ENCODE results near the gene PSMA7.
"Not testable (repeated sequence)": the region's sequence is repeated elsewhere in the genome, so short reads cannot be mapped to it uniquely, and the experiment has no call there.

Gene PSMA7

DNA sequence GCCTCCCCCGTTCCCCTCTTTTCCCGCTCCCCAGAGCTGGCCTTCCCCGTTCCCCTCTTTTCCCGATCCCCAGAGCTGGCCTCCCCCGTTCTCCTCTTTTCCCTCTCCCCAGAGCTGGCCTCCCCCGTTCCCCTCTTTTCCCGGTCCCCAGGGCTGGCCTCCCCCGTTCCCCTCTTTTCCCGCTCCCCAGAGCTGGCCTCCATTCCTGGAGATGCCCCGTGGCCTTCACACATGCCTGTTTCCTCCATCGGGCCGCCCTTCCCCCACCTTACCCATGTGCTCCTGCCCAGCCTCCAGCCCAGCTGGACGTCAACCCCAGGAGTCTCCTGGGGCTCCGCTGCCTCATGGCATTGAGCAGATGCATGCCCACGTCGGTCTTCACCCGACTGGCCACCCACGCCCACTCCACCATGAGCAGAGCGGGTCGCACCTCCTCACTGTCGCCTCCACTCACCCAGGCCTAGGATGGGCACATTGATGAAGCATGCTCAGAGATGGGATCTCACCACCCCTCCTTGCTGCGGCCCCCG is 8.7 kb upstream of the PSMA7 start:
- DNase-seq = no peak

DNA sequence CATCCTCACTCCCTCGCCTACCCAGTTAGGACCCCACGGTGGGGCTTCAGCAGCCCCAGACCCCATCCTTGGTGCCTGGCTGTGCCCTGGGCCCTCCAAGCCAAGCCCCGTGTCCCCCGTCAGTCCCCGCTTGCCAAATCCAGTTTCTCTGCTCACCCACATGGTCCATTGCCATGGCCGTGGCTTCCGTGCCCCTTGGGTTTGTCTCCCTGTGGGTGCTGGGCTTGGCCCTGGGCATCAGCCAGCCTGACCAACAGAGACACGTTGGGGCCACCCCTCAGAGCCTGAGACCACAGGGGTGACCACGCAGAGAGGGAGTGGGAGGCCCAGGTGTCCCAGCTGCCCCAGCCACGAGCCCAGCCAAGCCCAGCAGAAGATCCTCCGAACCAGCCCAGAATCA is 8.0 kb upstream of the PSMA7 start:
- no peak for DNase-seq

DNA sequence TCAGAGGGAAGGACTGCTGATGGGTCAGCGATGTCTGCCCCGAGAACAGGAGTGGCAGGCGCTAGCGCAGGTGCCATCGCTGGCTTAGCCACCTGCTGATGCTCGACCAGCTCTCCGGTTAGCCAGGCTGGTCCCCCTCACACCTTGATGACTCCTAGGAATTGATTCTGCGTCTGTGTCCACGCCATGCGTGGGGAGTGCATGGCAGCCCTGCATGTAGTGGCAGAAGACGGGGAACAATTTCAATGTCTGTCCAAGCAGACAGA is 7.0 kb upstream of the PSMA7 start:
- no peak for DNase-seq

DNA sequence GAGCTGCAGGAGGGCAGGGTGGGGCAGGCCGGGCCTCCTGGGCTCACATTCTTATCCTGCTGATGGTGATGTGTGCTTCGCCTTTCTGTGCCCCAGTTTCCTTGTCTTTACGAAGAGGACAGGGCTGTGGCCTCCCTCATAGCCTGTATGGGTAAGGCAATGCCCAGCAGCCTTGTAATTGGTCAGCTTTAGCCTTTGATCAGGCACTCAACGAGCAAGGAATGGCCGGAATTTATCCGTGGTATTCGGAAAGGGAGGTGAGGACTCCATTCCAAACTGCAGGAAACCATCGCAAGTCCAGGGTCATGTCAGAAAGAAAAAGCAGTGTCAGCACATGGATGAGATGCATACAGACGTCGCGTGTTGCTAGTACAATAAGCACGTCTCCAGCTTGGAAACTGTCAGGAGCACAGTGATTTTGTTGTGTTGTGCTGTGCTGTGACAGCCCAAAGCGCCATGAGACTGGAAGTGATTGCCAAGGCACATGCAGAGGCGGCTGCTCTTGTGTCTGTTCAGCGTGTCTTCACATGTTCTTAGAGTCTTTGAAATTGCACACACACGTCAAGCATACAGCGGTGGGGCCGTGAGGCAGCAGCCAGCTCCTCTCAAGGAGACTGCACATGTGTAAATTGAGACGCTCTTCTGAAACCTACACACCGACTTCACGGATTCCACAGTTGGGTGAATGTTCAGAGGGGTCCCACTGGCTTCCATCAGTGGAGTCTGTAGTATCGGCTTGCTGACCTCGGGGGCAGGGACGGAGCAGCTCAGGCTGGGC is 6.5 kb upstream of the PSMA7 start:
- no peak for DNase-seq

DNA sequence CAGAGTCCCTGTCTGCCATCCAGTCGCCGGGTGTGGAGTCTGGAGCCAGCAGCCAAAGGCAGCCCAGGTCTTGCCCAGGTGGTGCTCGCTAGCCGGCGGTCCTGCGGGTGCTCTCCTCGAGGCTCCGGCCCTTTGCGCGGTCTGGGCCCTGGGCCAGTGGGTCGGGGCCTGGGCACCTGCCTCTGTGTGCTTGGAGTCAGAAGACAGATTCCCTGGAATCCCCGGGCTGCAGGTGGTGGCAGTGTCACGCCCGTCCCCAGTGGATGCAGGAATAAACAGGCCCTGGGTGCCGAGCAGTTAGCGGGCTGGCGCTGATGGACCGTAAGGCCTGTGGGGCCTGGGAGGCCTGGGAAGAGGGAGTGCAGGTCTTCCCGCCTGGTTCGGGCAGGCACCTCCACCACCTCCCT is 5.7 kb upstream of the PSMA7 start:
- no peak for DNase-seq

DNA sequence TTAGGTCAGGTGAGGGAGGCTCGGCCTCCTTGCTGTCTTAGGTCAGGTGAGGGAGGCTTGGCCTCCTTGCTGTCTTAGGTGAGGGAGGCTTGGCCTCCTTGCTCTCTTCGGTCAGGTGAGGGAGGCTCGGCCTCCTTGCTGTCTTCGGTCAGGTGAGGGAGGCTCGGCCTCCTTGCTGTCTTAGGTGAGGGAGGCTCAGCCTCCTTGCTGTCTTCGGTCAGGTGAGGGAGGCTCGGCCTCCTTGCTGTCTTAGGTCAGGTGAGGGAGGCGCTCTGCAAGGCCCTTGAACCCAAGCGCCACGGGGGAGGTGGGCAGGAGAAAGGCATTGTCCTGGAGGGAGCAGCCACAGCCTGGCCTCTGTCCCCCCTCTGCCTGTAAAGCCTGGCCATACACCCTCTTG is 5.2 kb upstream of the PSMA7 start:
- DNase-seq = not testable (repeated sequence)

DNA sequence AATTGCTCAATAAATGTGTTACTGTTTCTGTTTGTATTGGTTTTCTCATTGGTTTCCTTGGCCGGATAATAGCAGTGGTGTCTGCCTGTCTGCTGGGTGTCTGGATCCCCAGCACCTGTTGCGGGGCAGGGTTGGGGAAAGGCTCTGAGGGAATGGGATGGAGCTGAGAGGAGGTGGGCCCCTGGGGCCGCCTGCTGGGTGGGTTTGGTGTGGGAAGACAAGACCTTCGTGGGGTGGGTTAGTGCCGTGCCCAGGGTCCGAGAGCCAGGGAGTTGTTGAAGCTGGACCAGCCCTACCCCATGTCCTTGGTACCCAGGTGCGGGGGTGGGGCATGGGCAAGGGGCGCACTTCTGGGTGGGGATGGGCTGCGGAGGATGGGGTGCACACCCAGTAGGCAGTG is 4.3 kb upstream of the PSMA7 start:
- DNase-seq = no peak

DNA sequence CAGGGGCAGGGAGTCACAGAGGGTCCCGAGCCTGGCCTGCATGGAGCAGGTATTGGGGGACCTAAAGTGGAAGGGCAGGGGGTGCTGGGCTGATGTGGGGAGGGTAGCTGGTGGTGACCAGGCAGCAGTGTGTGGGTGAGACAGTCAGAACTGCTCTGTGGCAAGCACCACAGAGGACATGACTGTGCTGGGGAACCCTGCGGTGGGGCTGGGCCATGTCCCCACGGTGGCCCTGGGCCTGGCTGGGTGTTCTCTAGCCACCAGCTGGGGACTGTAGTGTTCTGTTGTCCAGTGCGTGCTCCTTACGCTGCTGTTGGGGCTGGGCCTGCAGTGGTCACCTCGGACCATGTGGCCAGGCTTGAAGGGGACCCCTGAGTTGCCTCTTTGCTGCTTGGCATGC is 3.9 kb upstream of the PSMA7 start:
- no peak for DNase-seq

DNA sequence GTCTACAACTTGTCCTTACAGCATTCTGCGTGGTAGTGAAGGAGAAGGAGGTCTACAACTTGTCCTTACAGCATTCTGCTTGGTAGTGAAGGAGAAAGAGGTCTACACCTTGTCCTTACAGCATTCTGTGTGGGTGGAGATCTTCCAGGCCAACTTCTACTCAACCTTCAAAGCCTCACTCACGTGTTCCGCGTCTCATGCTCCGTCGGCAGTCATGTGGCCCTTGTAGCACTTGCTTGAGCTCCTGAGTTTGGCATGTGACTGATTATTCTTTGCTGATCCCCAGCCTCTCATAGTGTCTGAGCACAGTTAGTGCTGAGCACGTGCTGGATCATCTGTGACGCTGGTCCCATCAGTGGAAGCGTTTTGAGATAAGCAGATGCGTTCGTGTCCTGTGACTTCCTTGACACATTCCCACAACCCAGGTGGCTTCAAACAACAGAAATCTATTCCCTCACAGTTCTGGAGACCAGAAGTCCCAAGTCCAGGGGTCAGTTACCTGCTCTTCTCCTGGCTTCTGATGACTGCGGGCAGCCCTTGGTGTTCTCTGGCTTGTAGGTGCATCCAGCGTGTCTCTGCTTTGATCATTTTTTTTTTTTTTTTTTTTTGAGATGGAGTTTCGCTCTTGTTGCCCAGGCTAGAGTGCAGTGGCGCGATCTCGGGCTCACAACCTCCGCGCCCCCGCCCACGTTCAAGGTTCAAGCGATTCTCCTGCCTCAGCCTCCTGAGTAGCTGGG is 3.0 kb upstream of the PSMA7 start:
- DNase-seq = no peak

DNA sequence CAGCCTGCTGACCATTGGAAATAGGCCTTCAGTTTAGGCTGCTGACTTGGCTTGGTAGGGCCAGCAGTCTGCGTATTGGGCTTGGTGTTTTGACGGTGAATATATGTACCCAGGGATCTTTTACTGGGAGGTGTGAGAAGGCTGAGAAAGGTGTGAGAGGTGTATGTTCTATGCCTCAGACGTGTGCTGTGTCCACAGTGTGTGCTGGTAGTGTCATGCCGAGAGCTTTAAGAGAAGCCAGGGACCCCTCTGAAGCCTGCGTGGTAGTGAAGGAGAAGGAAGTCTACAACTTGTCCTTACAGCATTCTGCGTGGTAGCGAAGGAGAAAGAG is 2.5 kb upstream of the PSMA7 start:
- DNase-seq = no peak

DNA sequence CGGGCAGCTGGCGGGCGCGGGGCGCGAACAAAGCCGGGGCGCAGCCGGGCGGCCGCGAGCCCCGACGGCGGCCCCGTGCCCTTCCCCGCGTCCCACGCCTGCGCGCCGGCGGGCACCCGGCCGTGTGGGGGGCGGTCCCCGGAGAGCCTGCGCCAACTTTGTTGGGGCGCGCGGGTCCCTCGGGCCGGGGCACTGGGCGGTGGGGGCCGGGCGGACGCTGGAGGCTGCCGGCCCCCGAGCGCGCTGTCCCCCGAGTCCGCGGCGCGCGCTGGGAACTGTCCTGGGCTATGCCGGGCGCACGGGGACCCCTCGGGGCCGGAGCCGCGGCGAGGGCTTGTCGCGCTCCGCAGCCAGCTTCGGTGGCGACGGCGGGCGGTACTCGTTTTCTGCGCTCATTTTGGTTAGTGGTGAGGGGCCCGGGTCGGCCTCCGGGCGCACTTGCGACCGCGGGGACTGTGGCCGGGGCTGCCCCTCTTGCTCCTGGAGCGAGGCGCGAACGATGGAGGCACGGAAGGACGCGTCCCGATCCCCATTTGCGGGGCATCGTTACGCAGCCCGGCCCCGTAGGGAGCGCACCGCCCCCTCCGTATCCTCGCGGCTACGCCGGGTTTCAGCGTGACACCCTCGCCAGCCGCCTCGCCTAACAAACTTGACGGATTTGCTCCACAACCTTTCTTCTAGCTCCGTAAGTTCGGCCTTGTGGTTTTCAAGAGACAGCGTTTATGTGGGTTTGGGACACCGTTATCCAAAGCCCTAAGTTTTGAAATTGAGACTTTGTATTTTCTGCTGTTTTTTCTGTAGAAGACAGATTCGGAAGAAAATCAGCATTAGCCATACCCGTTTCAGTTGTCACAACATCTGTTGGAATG is 997 bp upstream of the PSMA7 start:
- DNase-seq = no peak

DNA sequence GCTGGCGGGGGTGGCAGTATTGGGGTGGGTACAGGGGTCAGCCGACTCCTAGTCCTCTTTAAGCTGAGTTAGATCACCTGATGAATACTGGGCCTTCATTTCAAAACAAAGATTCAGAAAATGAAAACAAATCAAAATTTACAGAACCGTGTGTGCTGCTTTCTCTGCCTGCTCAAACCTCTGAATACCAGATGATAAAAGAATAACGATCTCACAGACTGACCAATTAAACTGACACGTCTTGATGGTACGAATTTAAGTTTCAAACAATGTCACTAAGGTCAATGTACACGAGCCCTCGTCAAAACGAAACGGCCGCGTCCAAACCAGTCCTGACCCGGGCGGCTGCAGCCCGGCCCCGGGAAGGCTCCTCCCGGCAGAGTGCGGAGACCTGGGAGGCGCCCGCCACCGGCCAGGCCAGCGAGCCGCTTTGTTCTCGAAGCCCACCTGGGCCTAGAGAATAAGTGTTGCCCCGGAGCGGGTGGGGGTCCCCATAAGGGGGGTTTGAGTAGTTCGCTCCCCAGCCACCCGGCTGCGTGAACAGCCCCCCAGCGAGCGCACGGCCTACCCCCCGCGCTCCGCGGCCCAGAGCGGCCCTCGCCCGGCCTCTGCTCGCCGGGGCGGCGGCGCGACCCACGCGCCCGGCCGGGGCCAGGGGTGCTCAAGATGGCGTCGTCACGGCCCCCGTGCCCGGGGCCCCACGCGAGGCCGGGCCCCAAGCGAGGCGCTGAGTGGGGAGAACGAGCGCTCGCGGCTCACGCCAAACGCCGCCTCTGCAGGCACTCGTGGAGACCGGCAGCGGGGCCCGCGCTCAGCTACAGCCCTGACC is 728 bp downstream of the PSMA7 start:
- DNase-seq = no peak

DNA sequence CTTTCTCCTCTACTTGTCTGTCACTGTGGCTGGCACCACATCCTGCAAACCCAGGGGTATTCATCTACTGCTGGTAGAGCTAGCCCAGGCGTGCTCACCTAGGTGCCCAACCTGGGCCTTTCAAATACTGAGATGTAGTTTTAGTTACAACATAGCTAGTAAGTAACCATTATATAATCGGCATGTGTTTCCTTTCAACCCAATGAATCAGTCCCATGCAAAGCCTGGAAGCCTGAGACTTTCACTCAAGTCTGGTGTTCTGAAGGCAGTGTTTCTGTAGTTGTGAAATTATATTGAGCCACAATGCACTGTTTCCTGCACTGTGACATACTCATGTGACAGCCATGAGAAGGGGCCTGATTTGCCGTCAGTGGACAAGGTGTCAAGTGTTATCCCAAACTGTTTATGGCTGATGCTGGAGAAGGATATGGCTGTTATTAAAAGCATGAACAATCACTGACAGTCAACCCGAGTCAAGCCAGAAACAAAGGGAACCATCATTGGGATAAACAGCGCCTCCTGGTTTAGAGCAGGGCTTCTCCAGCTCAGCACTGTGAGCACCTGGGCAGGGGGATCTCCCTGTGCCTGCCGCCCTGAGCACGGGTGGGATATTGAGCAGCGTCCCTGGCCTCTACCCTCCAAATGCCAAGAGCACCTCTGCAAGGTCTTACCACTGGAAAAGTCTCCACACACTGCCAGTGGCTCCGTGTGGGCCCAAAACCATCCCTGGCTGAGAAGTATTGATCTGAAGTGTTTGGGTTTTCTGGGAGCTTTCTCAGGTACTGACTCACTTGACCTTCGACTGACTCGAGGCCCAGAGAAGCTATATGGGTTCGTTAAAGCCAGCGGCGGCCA is 1.6 kb downstream of the PSMA7 start:
- DNase-seq = no peak

DNA sequence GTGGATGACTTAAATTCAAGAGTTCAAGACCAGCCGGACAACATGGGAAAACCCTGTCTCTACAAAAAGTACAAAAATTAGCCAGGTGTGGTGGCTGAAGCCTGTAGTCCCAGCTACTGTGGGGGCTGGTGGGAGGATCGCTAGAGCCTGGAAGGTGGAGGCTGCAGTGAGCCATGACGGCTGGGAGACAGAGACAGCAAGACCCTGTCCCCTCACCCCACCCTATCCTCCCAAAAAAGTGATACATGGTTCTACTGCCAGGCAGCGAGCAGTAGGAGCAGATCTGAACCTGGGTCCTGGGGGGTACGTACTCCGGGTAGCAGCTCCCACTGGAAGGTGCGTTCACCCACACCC is 2.2 kb downstream of the PSMA7 start:
- no peak for DNase-seq

DNA sequence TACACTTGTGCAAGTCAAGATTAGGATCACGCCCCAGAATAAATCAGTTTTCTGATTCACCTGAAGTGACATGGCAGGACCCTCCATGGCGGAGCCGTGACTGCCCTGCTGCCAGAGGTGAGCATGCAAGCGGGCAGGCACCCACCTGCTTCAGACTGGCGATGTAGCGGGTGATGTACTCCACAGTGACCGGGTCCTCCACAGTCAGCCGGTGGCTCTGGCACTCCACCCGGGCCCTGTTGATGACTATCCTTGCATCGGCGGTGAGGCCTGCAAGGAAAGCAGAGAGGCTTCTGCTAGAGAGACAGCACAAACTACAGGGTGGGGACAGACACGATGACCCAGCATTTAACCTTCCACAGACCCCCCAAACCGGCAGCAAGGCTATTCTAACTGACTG is 3.6 kb downstream of the PSMA7 start:
- DNase-seq = no peak

DNA sequence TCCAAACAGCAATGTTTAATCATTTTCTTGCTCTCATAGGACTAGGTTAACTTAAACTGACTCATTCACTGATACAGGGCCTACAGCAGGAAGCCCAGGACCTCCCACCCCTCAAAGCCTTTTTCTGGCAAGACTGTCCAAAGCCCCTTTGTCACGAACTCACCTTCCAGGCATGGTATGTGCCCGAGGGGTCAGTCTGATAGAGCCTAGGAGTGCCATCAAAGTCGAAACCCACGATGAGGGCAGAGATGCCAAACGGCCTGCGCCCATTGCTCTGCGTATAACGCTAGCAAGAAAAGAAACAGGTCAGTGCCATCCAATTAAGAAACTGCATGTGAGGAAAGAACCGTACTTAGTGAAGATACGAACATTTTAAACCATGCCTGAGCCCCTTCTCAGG is 4.3 kb downstream of the PSMA7 start:
- no peak for DNase-seq

DNA sequence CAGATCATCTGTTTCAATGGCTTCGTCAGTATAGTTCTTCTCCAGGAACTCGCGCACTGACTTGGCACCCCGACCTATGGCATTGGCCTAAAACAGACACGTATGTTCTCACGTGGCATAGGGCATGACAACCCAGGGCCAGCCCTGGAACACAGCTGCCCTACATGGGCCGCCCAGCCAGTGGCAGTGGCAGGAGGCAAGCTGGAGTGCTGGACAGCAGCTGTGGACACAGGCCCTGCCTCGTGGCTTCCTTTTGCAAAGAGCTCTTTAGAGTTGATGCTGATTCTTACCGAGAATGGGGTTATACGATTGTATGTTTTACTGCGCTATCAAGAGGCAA is 5.0 kb downstream of the PSMA7 start:
- DNase-seq = no peak

DNA sequence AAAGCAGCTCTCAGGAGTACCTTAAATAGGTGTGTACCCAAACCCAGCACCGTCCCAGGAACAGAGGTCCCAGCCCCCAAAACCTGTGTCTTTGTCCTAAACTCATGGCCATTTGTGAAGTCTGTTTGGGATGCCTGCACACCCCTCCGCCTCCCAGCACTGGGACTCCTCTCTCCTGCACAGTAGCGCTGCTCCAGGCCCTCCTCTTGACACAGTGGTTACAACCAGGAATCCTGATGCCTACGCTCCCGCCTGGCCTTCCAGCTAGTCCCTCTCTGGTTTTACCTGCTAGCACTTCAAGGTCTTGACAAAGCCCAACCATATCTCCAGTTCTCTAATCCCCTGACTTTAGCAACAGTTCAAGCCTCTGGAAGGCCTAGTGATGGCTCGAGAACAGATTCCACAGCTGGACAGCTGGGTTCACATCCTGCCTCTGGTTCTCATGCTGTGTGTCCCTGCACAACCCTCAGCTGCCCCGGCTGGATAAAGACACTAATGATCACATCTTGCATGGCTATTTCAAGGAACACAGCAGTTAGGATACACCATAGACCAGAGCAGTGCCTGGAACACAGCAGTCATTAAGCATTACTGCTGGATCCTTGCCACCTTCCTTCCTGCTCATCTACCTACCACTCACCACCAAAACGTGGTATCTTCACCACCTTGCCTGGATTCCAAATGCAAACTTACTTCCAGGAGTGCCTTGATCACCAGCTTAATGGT is 5.6 kb downstream of the PSMA7 start:
- no peak for DNase-seq

DNA sequence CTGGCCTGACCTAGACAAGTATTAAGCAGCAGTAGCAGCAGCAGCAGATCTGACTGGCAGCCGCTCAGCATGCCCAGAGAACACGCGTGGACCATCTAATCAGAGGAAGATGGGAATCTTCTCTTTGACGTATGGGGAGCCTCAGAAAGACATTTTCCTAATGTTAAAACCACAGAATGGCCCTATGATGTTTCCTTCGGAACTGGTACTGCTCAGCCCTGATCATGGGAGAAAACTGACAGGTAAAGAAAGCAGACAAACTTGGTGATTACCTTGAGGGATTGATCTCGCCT is 6.2 kb downstream of the PSMA7 start:
- no peak for DNase-seq

DNA sequence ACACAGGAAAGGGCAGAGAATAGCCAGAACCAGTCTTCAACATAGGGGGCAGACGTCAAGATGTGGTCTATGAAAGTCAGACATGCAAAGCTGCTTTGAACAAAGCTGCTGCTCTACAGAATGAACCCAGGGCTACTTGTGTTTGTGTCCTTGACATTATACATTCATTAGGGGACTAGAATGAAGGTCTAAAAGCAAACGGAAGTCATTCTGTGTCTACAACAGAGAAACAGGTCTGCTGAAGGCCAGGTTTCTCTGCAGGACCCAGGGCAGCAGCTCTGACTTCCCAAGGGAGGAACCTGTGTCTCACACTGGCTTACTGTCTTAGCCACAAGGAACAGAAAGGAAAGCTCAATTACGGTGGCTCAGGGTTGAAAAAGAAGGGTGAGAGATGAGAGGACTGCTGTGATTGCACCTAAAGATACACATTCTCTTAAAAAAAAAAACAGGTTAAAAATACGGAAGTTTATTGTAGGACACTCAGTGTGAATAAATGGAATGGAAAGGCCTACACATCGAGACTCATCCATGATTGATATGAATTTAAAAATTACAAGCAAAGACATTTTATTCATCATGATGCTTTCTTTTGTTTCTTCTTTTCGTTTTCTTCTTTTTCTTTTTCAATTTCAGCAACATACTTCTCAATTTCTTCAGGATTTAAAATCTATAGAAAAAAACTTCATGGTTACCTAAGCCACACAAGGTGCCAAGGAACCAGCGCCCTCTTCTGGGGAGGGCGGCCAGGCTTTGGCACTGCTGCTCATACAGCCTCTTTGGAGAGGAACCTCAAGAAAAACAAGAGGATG is 6.7 kb downstream of the PSMA7 start:
- DNase-seq = no peak
